HG03095 (cell line): Measurements from ENCODE around the gene ARHGAP42.

Experiments
- ATAC-seq: cut with Tn5 transposase; IDR thresholded peaks from one replicate; pipeline ENCODE4 v1.9.1; 2021; ENCODE audit warnings: moderate library complexity; ENCODE audit not compliant: unreplicated experiment

The ARHGAP42 gene

GRCh38 chr11:100793525-100793924 lies 106.4 kb downstream of the ARHGAP42 start:
- ATAC-seq = no peak

GRCh38 chr11:100794446-100794845 lies 107.4 kb downstream of the ARHGAP42 start:
- ATAC-seq = no peak

DNA sequence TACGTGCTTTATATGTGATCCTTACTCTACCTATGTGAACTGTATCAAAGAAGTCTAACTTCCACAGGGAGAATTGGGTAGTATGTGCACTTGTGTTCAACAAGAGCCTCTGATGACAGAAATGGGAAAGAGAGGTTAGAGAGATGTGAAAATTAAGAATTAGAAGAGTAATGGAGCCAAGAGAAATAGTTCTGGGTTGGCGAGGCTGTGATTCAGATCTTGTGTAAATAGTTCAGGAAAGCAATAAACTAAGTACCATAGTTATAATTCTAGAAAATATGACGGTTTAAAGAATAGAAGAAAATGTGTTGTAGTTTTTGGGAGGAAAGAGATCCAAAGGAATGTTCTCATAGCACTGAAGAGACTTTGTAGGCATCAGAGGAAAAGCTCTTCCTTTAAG lies 112.4 kb downstream of the ARHGAP42 start:
- no peak for ATAC-seq

DNA sequence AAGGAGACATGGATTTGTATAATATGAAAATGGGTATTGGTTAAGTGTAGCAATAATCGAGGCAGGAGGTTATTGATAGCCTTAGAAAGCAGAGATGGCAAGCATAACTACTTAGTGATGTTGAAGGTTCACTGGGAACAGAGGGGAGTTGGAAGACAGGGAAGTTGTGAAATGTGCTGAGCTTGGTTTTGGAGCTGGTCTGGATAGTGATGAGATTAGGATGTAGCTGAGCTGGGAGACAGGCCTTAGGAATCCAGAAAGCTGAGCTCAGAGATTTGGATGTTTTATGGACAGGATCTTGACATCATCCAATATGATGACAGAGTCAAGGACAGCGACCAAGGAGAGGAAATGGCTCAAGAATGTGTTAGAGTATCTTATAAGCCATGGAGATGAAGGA lies 113.1 kb downstream of the ARHGAP42 start:
- no peak for ATAC-seq

DNA sequence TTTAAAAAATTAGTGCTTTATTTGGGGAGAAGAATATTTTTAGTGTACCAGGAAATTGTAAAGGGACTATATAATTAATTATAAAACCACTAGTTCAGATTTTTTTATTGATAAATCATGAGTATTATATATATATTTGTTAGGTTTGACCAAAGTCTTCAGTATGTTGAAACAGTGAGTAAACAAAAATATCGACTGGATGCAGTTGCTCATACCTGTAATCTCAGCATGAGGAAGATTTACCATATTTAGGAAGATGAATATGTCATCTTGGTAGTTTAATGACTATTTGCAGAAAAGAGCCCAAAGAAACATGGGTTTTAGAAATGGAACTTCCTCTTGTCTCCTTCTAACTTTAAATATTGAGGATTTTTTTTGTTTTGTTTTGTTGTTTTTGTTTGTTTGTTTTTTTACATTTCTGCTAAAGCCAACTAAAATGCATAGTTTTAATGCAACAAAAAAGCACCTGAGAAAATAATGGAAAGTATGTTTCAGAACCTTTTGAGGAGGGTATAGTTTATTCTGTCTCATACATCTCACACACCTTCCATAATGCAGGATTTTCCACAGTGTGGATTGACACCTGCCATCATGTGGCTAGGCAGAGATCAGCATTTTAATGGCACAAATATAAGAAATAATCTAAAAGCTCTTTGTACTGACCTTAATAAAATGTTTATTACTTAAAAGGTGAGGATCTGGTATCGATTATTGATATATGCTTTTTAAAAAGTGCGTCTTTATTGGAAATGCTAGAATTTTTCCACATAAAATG lies 114.3 kb downstream of the ARHGAP42 start:
- no peak for ATAC-seq

- no peak for ATAC-seq
Observed at GRCh38 chr11:100805506-100806199, 118.6 kb downstream of the ARHGAP42 start.

- ATAC-seq = no peak
Observed at GRCh38 chr11:100806296-100806695, 119.2 kb downstream of the ARHGAP42 start.

DNA sequence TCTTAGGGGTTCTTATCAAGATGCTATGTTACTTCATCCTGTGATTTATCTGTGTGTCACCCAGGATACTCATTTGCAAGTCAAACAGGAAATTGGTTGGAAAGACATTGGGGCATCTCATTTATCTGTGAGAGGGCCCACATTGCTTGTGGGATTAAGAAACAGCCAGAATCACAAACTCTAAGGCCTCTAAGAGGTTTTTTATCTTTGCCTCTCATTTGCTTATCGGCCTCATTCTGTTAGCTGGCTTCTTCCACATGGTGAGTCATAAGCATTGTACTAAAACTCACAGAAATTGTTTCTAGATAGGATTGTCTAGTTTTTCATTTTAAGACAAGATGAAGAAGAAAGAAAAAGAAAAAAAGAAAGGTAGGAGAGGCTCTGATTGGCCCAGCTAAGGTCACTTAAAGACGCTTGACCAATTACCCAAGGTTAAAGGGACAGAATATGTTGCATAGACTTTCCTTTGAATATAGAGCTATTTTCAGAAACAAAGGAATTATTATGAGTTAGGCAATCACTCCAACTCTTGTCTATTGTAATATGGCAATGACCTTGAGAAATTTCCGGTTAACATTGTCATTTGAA lies 121.9 kb downstream of the ARHGAP42 start:
- ATAC-seq = no peak

DNA sequence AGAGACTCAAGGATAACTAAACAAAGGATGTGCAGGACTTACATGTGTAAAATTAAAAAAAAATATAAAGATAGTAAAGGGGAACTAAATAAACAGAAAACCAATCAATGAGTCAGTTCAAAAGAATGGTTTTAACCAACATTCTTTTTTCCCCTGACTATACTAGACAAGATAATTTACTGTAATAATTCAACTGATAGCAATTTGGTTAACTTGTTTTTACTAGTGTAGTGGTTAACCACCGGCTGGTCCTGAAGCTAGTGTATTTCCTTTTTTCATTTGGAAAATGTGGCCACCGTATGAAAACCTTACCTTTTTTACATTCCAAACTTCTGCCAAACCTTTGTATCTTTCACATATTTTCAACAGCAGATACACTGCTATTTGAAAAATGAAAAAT lies 123.1 kb downstream of the ARHGAP42 start:
- ATAC-seq = no peak

DNA sequence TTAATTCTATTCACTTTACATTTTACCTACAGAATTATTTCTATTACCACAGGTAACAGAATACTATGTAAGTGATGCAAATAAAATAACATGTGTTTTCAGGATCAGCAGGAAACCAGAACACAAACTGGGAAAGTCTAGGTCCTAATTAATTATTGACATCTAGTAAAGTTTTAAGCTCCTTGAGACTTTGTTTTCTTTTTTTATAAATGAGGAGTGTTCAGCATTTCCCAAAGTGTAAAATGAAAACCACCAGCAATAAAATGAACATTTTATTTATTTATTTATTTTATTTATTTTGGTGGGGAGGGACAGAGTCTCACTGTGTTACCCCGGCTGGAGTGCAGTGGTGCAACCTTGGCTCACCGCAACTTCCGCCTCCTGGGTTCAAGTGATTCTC lies 123.6 kb downstream of the ARHGAP42 start:
- ATAC-seq = no peak

GRCh38 chr11:100812517-100812916 lies 125.4 kb downstream of the ARHGAP42 start:
- ATAC-seq = no peak

GRCh38 chr11:100815787-100816330 lies 128.8 kb downstream of the ARHGAP42 start:
- no peak for ATAC-seq

DNA sequence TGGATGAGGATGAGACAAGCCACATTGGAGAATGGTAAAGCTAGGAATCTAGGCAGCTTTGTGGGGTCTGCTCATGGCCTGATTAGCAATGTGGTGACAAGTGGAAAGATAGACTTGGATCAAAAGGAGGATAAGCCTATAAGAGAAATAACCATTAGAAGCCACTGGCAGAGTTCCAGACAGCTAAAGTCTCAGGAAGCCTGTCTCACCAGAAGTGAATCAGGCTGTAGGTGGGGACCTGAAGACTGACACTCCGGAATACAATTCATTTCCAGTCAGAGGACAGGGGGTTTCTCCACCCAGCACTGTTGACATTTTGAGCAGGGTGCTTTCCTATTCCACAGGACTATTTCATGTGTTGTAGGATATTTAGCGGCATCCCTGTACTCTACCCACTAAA lies 129.7 kb downstream of the ARHGAP42 start:
- ATAC-seq = no peak

DNA sequence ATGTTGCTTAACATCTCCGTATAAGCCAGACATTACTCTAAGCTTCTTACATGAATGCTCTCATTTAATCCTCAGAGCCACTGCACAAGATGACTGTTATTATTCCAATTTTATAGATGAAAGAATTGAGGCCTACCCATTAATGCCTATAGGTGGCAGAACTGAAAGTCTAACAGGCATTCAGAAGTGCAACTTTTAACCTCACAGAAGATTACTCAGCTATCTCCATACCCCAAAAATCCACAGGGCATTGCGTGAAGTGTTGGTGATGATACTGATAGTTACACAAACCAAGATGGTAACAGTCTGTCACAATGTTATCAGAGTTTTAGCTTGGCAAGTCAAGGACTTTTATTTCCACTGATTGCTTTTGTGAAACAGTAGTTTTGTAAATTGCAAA lies 130.5 kb downstream of the ARHGAP42 start:
- no peak for ATAC-seq

DNA sequence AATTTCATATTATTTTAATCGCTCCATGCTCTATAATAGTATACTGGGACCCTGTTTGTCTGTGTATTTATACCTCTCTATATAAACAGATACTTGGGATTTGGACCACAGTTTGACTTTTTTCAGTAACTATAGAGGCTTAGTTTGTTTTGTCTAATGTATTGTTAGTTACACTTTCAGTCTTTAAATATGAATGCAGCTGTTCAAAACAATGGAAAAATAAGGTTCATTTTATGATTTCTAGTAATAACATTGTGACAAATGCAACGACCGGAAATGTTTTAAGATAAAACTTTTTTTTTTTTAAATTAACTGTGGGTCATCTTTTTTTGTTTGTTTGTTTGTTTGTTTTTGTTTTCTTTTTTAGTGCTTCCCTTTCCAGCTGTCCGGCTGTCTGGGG lies 133.5 kb downstream of the ARHGAP42 start:
- ATAC-seq = no peak

DNA sequence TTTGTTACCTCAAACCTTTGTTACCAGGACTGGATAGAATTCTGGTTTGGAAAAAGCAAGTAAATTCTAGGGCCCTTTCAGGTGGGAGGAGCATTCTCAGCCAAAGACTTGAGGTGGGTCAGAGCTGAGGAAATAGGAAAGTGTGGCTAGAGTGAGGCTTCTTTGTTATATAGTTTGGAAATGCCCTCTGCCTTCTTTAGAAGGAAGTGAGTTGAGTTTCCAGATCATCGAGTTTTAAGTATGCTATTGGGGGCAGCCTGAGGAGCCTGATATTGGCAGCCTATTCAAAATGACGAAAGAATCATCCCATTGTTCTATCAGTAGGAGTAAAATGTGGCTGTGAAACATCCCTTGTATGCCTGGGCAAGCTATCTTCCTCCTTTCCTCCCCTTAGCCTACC lies 134.1 kb downstream of the ARHGAP42 start:
- ATAC-seq = no peak

DNA sequence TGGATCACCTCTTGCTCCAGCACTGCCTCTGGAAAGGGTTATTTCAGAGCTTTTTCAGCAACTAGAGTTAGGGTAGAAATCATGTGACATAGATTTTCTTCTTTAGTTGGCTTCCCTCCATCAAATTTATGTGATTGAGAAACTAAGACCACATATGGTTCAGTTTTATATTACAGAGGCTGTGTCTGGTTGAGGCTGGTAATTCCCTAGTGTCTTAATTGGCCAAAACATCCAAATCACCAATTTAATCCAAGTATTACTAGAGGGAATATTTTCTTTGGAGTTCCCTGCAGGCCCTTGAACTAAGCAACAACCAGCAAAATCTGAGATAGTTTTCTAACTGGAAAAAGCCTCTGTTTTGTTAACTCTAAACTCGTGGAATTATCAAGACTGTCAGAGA lies 136.3 kb downstream of the ARHGAP42 start:
- ATAC-seq = no peak

GRCh38 chr11:100824041-100824809 lies 137.1 kb downstream of the ARHGAP42 start:
- no peak for ATAC-seq

DNA sequence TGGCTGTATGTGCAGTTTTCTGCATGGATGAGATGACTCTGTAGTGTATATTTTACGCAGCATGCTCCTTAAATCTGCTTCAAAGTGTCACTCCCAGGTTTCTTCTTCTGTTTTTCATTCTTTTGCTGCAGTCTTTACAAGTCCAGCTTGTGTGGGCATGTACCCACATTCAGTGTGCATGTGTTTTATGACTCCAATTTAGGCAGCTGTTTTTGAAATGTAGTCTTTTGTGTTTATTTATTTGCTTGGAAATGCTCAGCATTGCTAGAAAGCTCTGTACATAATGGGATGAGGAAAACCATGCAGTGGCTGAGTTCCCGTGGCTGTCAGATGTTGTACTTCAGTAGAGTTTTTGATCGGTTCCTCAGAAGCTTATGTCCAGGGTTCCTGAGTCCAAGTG lies 138.5 kb downstream of the ARHGAP42 start:
- ATAC-seq = no peak

DNA sequence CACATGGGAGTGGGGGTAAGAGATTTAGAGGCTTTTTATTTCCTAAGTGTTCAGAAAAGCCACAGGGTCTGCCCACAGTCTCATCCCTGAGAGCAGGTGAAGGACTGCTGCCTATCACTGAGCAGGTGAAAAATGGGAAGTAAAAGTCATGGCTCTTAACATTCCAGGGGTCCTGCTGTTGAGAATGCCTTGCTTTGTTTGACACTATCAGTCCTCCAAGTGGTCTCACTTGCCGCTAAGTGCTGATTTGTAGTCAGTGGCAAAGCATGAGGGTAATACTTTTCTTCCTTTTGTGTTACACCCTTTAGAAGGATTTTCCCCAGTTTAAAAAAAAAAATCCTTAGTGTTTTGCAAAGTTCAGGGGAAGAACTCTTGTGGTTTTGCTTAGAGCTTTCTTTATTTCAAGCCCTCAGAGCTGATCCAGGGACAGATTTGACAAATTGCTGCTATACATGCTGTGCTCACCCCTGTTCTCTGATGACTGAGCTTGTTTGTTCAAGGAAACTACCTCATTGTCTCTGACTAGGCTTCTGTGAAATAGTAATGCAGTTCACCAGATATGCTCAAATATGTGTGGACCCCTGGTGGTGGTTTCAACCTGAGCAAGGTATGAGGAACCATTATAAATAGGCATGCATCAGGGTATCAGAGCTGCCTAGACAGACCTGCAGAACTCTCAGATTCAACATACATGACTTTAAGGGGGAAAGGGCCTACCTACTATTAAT lies 141.0 kb downstream of the ARHGAP42 start:
- no peak for ATAC-seq
